Activated CD4-positive, alpha-beta memory T cell treated with anti-CD3 and anti-CD28 coated beads, Interleukin-2, amount 10 ng/mL, durations not matched to agents 7 days and 5 days (primary cell): ENCODE data around the gene UCP3. TPM values are rescaled to one million over a fixed set of nuclear protein-coding genes. Genes with fewer than 3 reads are reported as not detected.

Source experiments
- CTCF ChIA-PET: fragments of 350-600 bp; sonication (Branson Sonifier 250); formaldehyde crosslinking; loops from one replicate; lab custom pipeline; 2021; ENCODE audit warnings: antibody characterized with exemption, inconsistent platforms; lab: Charles Lee
- POLR2A ChIA-PET: fragments of 350-600 bp; sonication (Branson Sonifier 250); formaldehyde crosslinking; loops from one replicate; lab custom pipeline; 2021; ENCODE audit warnings: antibody characterized with exemption; lab: Charles Lee
- DNase-seq: peaks from one replicate; pipeline ENCODE4 v3.0.0-alpha.2; 2020
- H3K27ac Mint-ChIP-seq: one replicate; pipeline ENCODE4 v1.8.0; 2021; ENCODE audit warnings: mild to moderate bottlenecking, mixed read lengths
- H3K27me3 Mint-ChIP-seq: one replicate; pipeline ENCODE4 v1.8.0; 2021; ENCODE audit warnings: mixed read lengths
- H3K36me3 Mint-ChIP-seq: one replicate; pipeline ENCODE4 v1.8.0; 2021; ENCODE audit warnings: low read depth, mixed read lengths
- H3K4me1 Mint-ChIP-seq: one replicate; pipeline ENCODE4 v1.8.0; 2021; ENCODE audit warnings: mixed read lengths
- H3K4me3 Mint-ChIP-seq: one replicate; pipeline ENCODE4 v1.8.0; 2021; ENCODE audit warnings: mild to moderate bottlenecking, mixed read lengths
- H3K9me3 Mint-ChIP-seq: one replicate; pipeline ENCODE4 v1.8.0; 2021; ENCODE audit warnings: mixed read lengths
- total RNA-seq, 2 experiments: library from RNA; stranded (reverse); gene quantifications; one replicate each; pipeline ENCODE4 v1.2.3, GENCODE V29; 2021

The UCP3 gene
- total RNA-seq, 2 experiments from 2014 or later: 1.8 to 2.4 TPM

- CTCF ChIA-PET: interaction anchor here (0.6 to 2.9 kb wide), 17 partner anchors 10 to 275 kb away, joined by 3 to 20 read pairs (median 4); partner anchors contain the start of genes C2CD3 and PPME1
- Mint-ChIP-seq H3K27me3 (no peaks in the 10 kb centered on the region), H3K9me3 (no peaks in the 10 kb centered on the region), H3K27ac (peak overlapping the region; percentile 98), H3K4me1 (peaks cover 70% of the 10 kb centered on the region), H3K4me3 (peak overlapping the region; percentile 96), H3K36me3 (peaks cover 76% of the 10 kb centered on the region)
- POLR2A ChIA-PET: interaction anchor here (0.8 to 12.3 kb wide), 16 partner anchors 11 to 219 kb away, joined by 3 to 264 read pairs (median 5); partner anchors contain the start of genes C2CD3, PPME1 and RAB6A
- peak; percentile 90 for DNase-seq
Measured at GRCh38 chr11:73980001-73980961, 28.6 kb downstream of the UCP3 start.

GRCh38 chr11:73978576-73979086, 30.3 kb downstream of the UCP3 start:
- CTCF ChIA-PET: interaction anchor here (0.9 kb wide), 1 partner anchor 277 kb away, joined by 3 read pairs; no protein-coding TSS in a partner anchor

GRCh38 chr11:73977856-73978519, 30.9 kb downstream of the UCP3 start:
- peaks cover 97% of the 10 kb centered on the region for H3K36me3 Mint-ChIP-seq
- no peaks in the 10 kb centered on the region for H3K27me3 Mint-ChIP-seq
- H3K4me3 Mint-ChIP-seq: peak overlapping the region; percentile 19
- peaks cover 76% of the 10 kb centered on the region for H3K4me1 Mint-ChIP-seq
- ChIA-PET POLR2A (interaction anchor here (7.1 to 12.3 kb wide), 4 partner anchors 9 to 35 kb away, joined by 84 to 264 read pairs (median 151); no protein-coding TSS in a partner anchor), CTCF (no interaction called here)
- DNase-seq: no peak
- H3K9me3 Mint-ChIP-seq: no peaks in the 10 kb centered on the region
- H3K27ac Mint-ChIP-seq: peak overlapping the region; percentile 98

More at GRCh38 chr11:73978576-73979086, 30.3 kb downstream of the UCP3 start:
- Mint-ChIP-seq H3K36me3 (peaks cover 92% of the 10 kb centered on the region), H3K4me1 (peaks cover 74% of the 10 kb centered on the region), H3K4me3 (peak overlapping the region; percentile 96), H3K27me3 (no peaks in the 10 kb centered on the region), H3K9me3 (no peaks in the 10 kb centered on the region), H3K27ac (peak overlapping the region; percentile 98)
- no peak for DNase-seq
- POLR2A ChIA-PET: interaction anchor here (2.2 to 12.3 kb wide), 5 partner anchors 9 to 49 kb away, joined by 5 to 264 read pairs (median 117); no protein-coding TSS in a partner anchor

- Mint-ChIP-seq H3K27me3 (no peaks in the 10 kb centered on the region), H3K27ac (peak overlapping the region; percentile 97), H3K4me1 (peaks cover 88% of the 10 kb centered on the region), H3K9me3 (no peaks in the 10 kb centered on the region), H3K36me3 (peaks cover 93% of the 10 kb centered on the region), H3K4me3 (no peak overlapping the region)
- ChIA-PET CTCF (no interaction called here), POLR2A (interaction anchor here (7.1 to 12.3 kb wide), 2 partner anchors 7 to 37 kb away, joined by 84 to 264 read pairs; no protein-coding TSS in a partner anchor)
- no peak for DNase-seq
Measured at GRCh38 chr11:73976451-73977151, 32.3 kb downstream of the UCP3 start.

GRCh38 chr11:73975479-73975757, 33.5 kb downstream of the UCP3 start:
- H3K27me3 Mint-ChIP-seq: no peaks in the 10 kb centered on the region
- DNase-seq: no peak
- no peak overlapping the region for H3K4me3 Mint-ChIP-seq
- H3K9me3 Mint-ChIP-seq: no peaks in the 10 kb centered on the region
- peak overlapping the region; percentile 97 for H3K27ac Mint-ChIP-seq
- ChIA-PET CTCF (interaction anchor here (4.4 kb wide), 1 partner anchor 30 kb away, joined by 12 read pairs; no protein-coding TSS in a partner anchor), POLR2A (interaction anchor here (1.4 to 12.4 kb wide), 4 partner anchors 6 to 39 kb away, joined by 4 to 264 read pairs (median 140); partner anchors contain the start of gene UCP2)
- peaks cover 93% of the 10 kb centered on the region for H3K4me1 Mint-ChIP-seq
- peaks cover 81% of the 10 kb centered on the region for H3K36me3 Mint-ChIP-seq

GRCh38 chr11:73974604-73975478, 34.0 kb downstream of the UCP3 start:
- DNase-seq: no peak
- Mint-ChIP-seq H3K4me1 (peaks cover 93% of the 10 kb centered on the region), H3K9me3 (no peaks in the 10 kb centered on the region), H3K27me3 (no peaks in the 10 kb centered on the region), H3K4me3 (peak overlapping the region; percentile 62), H3K27ac (peak overlapping the region; percentile 97), H3K36me3 (peaks cover 78% of the 10 kb centered on the region)
- ChIA-PET POLR2A (interaction anchor here (0.8 to 12.4 kb wide), 9 partner anchors 5 to 196 kb away, joined by 3 to 264 read pairs (median 13); partner anchors contain the start of genes C2CD3, PPME1 and UCP2), CTCF (interaction anchor here (0.9 to 4.4 kb wide), 3 partner anchors 7 to 281 kb away, joined by 3 to 12 read pairs (median 5); partner anchors contain the start of gene UCP2)

GRCh38 chr11:73972620-73973449, 36.0 kb downstream of the UCP3 start:
- Mint-ChIP-seq H3K27me3 (no peaks in the 10 kb centered on the region), H3K4me3 (no peak overlapping the region), H3K9me3 (no peaks in the 10 kb centered on the region), H3K4me1 (peaks cover 90% of the 10 kb centered on the region), H3K27ac (peak overlapping the region; percentile 97), H3K36me3 (peaks cover 58% of the 10 kb centered on the region)
- ChIA-PET POLR2A (interaction anchor here (0.7 to 12.4 kb wide), 9 partner anchors 8 to 198 kb away, joined by 3 to 264 read pairs (median 13); partner anchors contain the start of genes C2CD3, PPME1 and UCP2), CTCF (interaction anchor here (1.7 to 4.4 kb wide), 3 partner anchors 9 to 32 kb away, joined by 3 to 12 read pairs (median 5); partner anchors contain the start of gene UCP2)
- no peak for DNase-seq

- CTCF ChIA-PET: interaction anchor here (1.8 to 4.4 kb wide), 2 partner anchors 12 to 33 kb away, joined by 3 to 12 read pairs; no protein-coding TSS in a partner anchor
- no peaks in the 10 kb centered on the region for H3K9me3 Mint-ChIP-seq
- H3K4me1 Mint-ChIP-seq: peaks cover 84% of the 10 kb centered on the region
- peak overlapping the region; percentile 97 for H3K27ac Mint-ChIP-seq
- no peak overlapping the region for H3K4me3 Mint-ChIP-seq
- H3K36me3 Mint-ChIP-seq: peaks cover 52% of the 10 kb centered on the region
- no peak for DNase-seq
- POLR2A ChIA-PET: interaction anchor here (0.9 to 12.4 kb wide), 7 partner anchors 9 to 199 kb away, joined by 3 to 264 read pairs (median 12); partner anchors contain the start of genes C2CD3, PPME1 and UCP2
- H3K27me3 Mint-ChIP-seq: no peaks in the 10 kb centered on the region
Measured at GRCh38 chr11:73972187-73972586, 36.7 kb downstream of the UCP3 start.

- no peak overlapping the region for H3K27ac Mint-ChIP-seq
- ChIA-PET POLR2A (interaction anchor here (0.9 to 12.4 kb wide), 6 partner anchors 10 to 62 kb away, joined by 3 to 264 read pairs (median 8); partner anchors contain the start of gene UCP2), CTCF (interaction anchor here (0.6 to 4.4 kb wide), 4 partner anchors 9 to 34 kb away, joined by 3 to 12 read pairs (median 4); partner anchors contain the start of gene UCP2)
- no peak overlapping the region for H3K4me3 Mint-ChIP-seq
- peaks cover 74% of the 10 kb centered on the region for H3K4me1 Mint-ChIP-seq
- H3K36me3 Mint-ChIP-seq: peaks cover 42% of the 10 kb centered on the region
- no peak for DNase-seq
- H3K9me3 Mint-ChIP-seq: no peaks in the 10 kb centered on the region
- H3K27me3 Mint-ChIP-seq: no peaks in the 10 kb centered on the region
Measured at GRCh38 chr11:73971175-73971719, 37.6 kb downstream of the UCP3 start.
